Heart left ventricle (tissue), 16 donors: Measurements from ENCODE around the gene AP4E1. TPM values are rescaled to one million over a fixed set of nuclear protein-coding genes. Genes with fewer than 3 reads are reported as not detected.

ENCODE experiments used
- ATAC-seq, 4 donors: fragments of 200-7000 bp; cut with Tn5 transposase; one replicate each; pipeline ENCODE4 v1.9.1; 2020 to 2022; ENCODE audit warnings: moderate library complexity in 4 of 4, mild to moderate bottlenecking in 3 of 4, moderate number of reproducible peaks in 1 of 4
- DNase-seq, 5 donors: peaks; one replicate each; pipeline ENCODE4 v3.0.0-alpha.2; 2020
- H3K27ac ChIP-seq, 12 donors: fragments of 200-600 bp; sonication (generic) in 4 of 12; one replicate each; pipeline versions ENCODE4 v1.5.0 to v1.8.0; 2016 to 2022; ENCODE audit warnings: mild to moderate bottlenecking in 2 of 12
- H3K27me3 ChIP-seq, 9 donors: fragments of 200-600 bp; sonication (generic) in 2 of 9; one replicate each; pipeline versions ENCODE4 v1.5.1 to v1.8.0; 2016 to 2022; ENCODE audit warnings: mild to moderate bottlenecking in 3 of 9
- H3K36me3 ChIP-seq, 9 donors: fragments of 200-600 bp; sonication (generic) in 2 of 9; one replicate each; pipeline versions ENCODE4 v1.5.0 to v1.8.0; 2018 to 2022; ENCODE audit warnings: mild to moderate bottlenecking in 2 of 9
- H3K4me1 ChIP-seq, 12 donors: fragments of 200-600 bp; sonication (generic) in 4 of 12; one replicate each; pipeline versions ENCODE4 v1.5.0 to v1.8.0; 2016 to 2022; ENCODE audit warnings: mild to moderate bottlenecking in 3 of 12
- H3K4me3 ChIP-seq, 12 donors: fragments of 200-600 bp; sonication (generic) in 4 of 12; one replicate each; pipeline versions ENCODE4 v1.5.0 to v1.8.0; 2017 to 2022; ENCODE audit warnings: mild to moderate bottlenecking in 9 of 12, moderate library complexity in 4 of 12
- H3K9me3 ChIP-seq, 12 donors: fragments of 200-600 bp; sonication (generic) in 4 of 12; one replicate each; pipeline versions ENCODE4 v1.5.0 to v1.8.0; 2016 to 2022; ENCODE audit warnings: mild to moderate bottlenecking in 1 of 12
- CTCF ChIP-seq, 12 donors: fragments of 200-600 bp; sonication (generic) in 4 of 12; IDR thresholded peaks; one replicate each; pipeline versions ENCODE4 v1.5.0 to v1.8.0; 2018 to 2022; ENCODE audit warnings: antibody characterized with exemption in 12 of 12, mild to moderate bottlenecking in 5 of 12
- POLR2A ChIP-seq, 2 donors: fragments of 450-650 bp; IDR thresholded peaks; one replicate each; pipeline ENCODE4 v1.6.1; 2017; ENCODE audit warnings: antibody characterized with exemption in 2 of 2, mild to moderate bottlenecking in 2 of 2, moderate library complexity in 2 of 2
- WGBS, 4 donors: extraction: QIAGEN DNeasy Blood & Tissue Kit in 2 of 4; methylation state at CpG; one replicate each; pipeline versions ENCODE4 v1.1.5 to v1.1.7; 2013 to 2018; 5-methylcytosine and 5-hydroxymethylcytosine counted together
- intact Hi-C, 10 donors: fragments of 100-400 bp; cut with DNase I; formaldehyde crosslinking; loops; one replicate each; pipeline versions ENCODE4 v1.11.1 to v1.14.2; 2022
- polyA plus RNA-seq, 2 donors: library from polyadenylated mRNA; stranded (reverse); fragments of 200-250 nt; gene quantifications; one replicate each; pipeline ENCODE4 v1.2.3, GENCODE V29; 2013
- total RNA-seq, 9 donors: library from RNA; depleted of rRNA in 2 of 9; stranded (reverse); fragments of >200 nt in 2 of 9; fragmentation: NEBNext Ultra II Directional in 3 of 9; extraction: Animal tissue kit (Norgen Biotek cat#: 25700) in 3 of 9; gene quantifications; one replicate each; pipeline versions ENCODE4 v1.1.0 to v1.2.4, GENCODE V29; 2016 to 2023
- donor health status: ischemic (EF 13 %, LVEDD 7.1; RV severe dilation, severe dysfunction).
- donor health status: healthy with polysubstance abuse.
- donor health status: DM: no; HTN: yes; CAD: no.
- donor health status: DM: no; HTN: no; CAD: no.
- donor health status: ischemic (EF 25% LVEDD 6.9; RV normal size, moderate dysfunction).
- donor health status: ischemic (EF 25% LVEDD 5.7; RV mildly dilated, moderate dysfunction).
- donor health status: healthy.
- donor health status: DM: yes; HTN: yes; CAD: no.
- donor health status: ischemic (EF 35%, LVEDD 5.7; RV mildly dilated, moderate dysfunction).
- donor health status: nonischemic (EF 11% LVEDD 7.7; RV severe dilation, severe dysfunction).
- donor health status: DM: yes; HTN: yes; CAD: no.
- donor health status: PGD.
- donor health status: ischemic (EF 29% LVEDD 5.4; RV normal size, mild dysfunction).
- donor health status: nonischemic (EF 23%, LVEDD 6.1; RV moderate dilation, normal function).

Gene AP4E1
- total and polyA plus RNA-seq, 11 donors: 2.2 to 12.0 (median 8.4) TPM

- H3K27me3 ChIP-seq: no peaks in the 10 kb centered on the region
- ATAC-seq: peak in 1 of 4 donors; percentile 23
- H3K9me3 ChIP-seq: no peaks in the 10 kb centered on the region
- peaks cover 4 to 42% (median 24%) of the 10 kb centered on the region in 12 donors for H3K4me1 ChIP-seq
- TF ChIP-seq POLR2A (IDR thresholded peaks at IDR 0.05) (no peak), CTCF (IDR thresholded peaks at IDR 0.05) (no peak)
- H3K27ac ChIP-seq: no peak overlapping the region
- no peak overlapping the region for H3K4me3 ChIP-seq
- intact Hi-C loops: no loop called here
- DNase-seq: no peak
- H3K36me3 ChIP-seq: no peaks in the 10 kb centered on the region
Measured at GRCh38 chr15:51048308-51048707, 139.8 kb downstream of the AP4E1 start.

- Histone ChIP-seq H3K9me3 (no peaks in the 10 kb centered on the region), H3K4me3 (no peak overlapping the region), H3K27me3 (no peaks in the 10 kb centered on the region), H3K4me1 (peaks cover 4 to 42% (median 24%) of the 10 kb centered on the region in 12 donors), H3K36me3 (no peaks in the 10 kb centered on the region), H3K27ac (no peak overlapping the region)
- ATAC-seq (peak in 1 of 4 donors; percentile 45), DNase-seq (no peak)
- TF ChIP-seq CTCF (IDR thresholded peaks at IDR 0.05) (no peak), POLR2A (IDR thresholded peaks at IDR 0.05) (no peak)
- intact Hi-C loops: no loop called here
- 34 to 59% (median 42%) methylated on average over 2 of the region's 2 CpGs for WGBS, 4 donors
Measured at GRCh38 chr15:51049081-51049480, 140.6 kb downstream of the AP4E1 start.

GRCh38 chr15:51051776-51052175 is 143.3 kb downstream of the AP4E1 start:
- TF ChIP-seq POLR2A (IDR thresholded peaks at IDR 0.05) (no peak), CTCF (IDR thresholded peaks at IDR 0.05) (no peak)
- no peaks in the 10 kb centered on the region for H3K9me3 ChIP-seq
- peaks cover 0 to 3% (median 0%) of the 10 kb centered on the region in 9 donors for H3K36me3 ChIP-seq
- no peak overlapping the region for H3K4me3 ChIP-seq
- DNase-seq: peak; percentile 49 to 71 (median 53)
- H3K27ac ChIP-seq: peak overlapping the region in 5 of 12 donors; percentile 18 to 41 (median 29)
- 10 to 48% (median 22%) methylated on average over 3 of the region's 3 CpGs for WGBS, 4 donors
- H3K4me1 ChIP-seq: peaks cover 4 to 41% (median 23%) of the 10 kb centered on the region in 12 donors
- H3K27me3 ChIP-seq: no peaks in the 10 kb centered on the region
- ATAC-seq: peak; percentile 59 to 94 (median 83)
- intact Hi-C loops: no loop called here

- ATAC-seq: no peak
- H3K4me1 ChIP-seq: peaks cover 4 to 27% (median 15%) of the 10 kb centered on the region in 12 donors
- no peak for DNase-seq
- no peaks in the 10 kb centered on the region for H3K9me3 ChIP-seq
- intact Hi-C loops: no loop called here
- H3K36me3 ChIP-seq: peaks cover 0 to 12% (median 0%) of the 10 kb centered on the region in 9 donors
- H3K27me3 ChIP-seq: no peaks in the 10 kb centered on the region
- no peak overlapping the region for H3K4me3 ChIP-seq
- WGBS, 4 donors: 79 to 91% (median 85%) methylated on average over 1 of the region's 1 CpG
- no peak overlapping the region for H3K27ac ChIP-seq
- no peak for TF ChIP-seq POLR2A (IDR thresholded peaks at IDR 0.05)
- no peak for TF ChIP-seq CTCF (IDR thresholded peaks at IDR 0.05)
Measured at GRCh38 chr15:51053571-51053970, 145.1 kb downstream of the AP4E1 start.
